Measurements from ENCODE around the gene ZNF8.
"Not testable (repeated sequence)": the region's sequence is repeated elsewhere in the genome, so short reads cannot be mapped to it uniquely, and the experiment has no call there.

ZNF8 gene

GRCh38 chr19:58278541-58279041 lies at the start of gene ZNF8:
ZNF8 (plus strand) TSS chr19:58278955; CDS start chr19:58279082, 127 bp downstream.
- peaks cover 3% of the 10 kb centered on the region for H3K36me3 ChIP-seq (ENCODE audit: insufficient read depth, low read length)
- H3K79me2 ChIP-seq (ENCODE audit: control insufficient read depth, insufficient read depth, low read length, unreplicated experiment) = peaks cover 42% of the 10 kb centered on the region
- no peaks in the 10 kb centered on the region for H3K27me3 ChIP-seq (ENCODE audit: insufficient read depth, low read length)
- peak within 1 kb of the TSS; percentile 89 for H2AFZ ChIP-seq (ENCODE audit: low read length, unreplicated experiment)
- no peaks in the 10 kb centered on the region for H3K4me1 ChIP-seq (ENCODE audit: control insufficient read depth, insufficient read depth, low read length, unreplicated experiment)
- peak within 1 kb of the TSS; percentile 86 for H3K27ac ChIP-seq (ENCODE audit: low read depth, low read length)
- peak within 1 kb of the TSS; percentile 96 for H3K4me3 ChIP-seq (ENCODE audit: low read depth, low read length)

- H3K79me2 ChIP-seq (ENCODE audit: control insufficient read depth, insufficient read depth, low read length, unreplicated experiment) = peaks cover 12% of the 10 kb centered on the region
These were observed 49.5 kb upstream of the ZNF8 start for GRCh38 chr19:58229255-58229639.

DNA sequence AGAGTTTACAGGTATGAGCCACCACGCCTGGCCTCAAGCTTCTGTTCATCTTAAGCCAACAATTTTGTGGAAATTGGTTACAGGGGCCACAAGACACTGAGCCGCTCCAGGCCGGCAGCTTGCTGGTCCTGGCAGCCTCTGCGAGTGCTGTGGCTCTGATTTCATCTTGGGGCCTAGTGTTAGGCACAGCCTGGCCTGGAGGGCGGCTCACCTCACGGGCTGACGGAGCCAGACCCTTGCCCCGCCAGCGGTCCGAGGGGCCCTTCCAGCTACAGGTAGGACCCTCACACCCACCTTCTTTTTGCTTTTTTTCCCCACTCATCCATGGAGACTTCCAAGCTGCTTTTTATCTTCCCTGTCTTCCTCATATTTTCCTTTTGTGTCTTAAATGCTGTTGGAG lies 41.4 kb upstream of the ZNF8 start:
- Histone ChIP-seq H3K79me2 (ENCODE audit: control insufficient read depth, insufficient read depth, low read length, unreplicated experiment) (no peaks in the 10 kb centered on the region), H3K27ac (ENCODE audit: low read depth, low read length) (no peak overlapping the region), H3K4me1 (ENCODE audit: control insufficient read depth, insufficient read depth, low read length, unreplicated experiment) (no peaks in the 10 kb centered on the region), H3K27me3 (ENCODE audit: insufficient read depth, low read length) (no peaks in the 10 kb centered on the region), H3K36me3 (ENCODE audit: insufficient read depth, low read length) (peaks cover 45% of the 10 kb centered on the region), H3K4me3 (ENCODE audit: low read depth, low read length) (no peak overlapping the region), H2AFZ (ENCODE audit: low read length, unreplicated experiment) (no peak overlapping the region)

More at GRCh38 chr19:58229255-58229639, 49.5 kb upstream of the ZNF8 start:
- H3K4me3 ChIP-seq (ENCODE audit: low read depth, low read length) = peak overlapping the region; percentile 79
- H3K27ac ChIP-seq (ENCODE audit: low read depth, low read length) = peak overlapping the region; percentile 58; the same call in 1 of the 2 replicates
- H3K27me3 ChIP-seq (ENCODE audit: insufficient read depth, low read length) = no peaks in the 10 kb centered on the region
- peaks cover 21% of the 10 kb centered on the region for H3K36me3 ChIP-seq (ENCODE audit: insufficient read depth, low read length)
- H2AFZ ChIP-seq (ENCODE audit: low read length, unreplicated experiment) = no peak overlapping the region
- peaks cover 5% of the 10 kb centered on the region for H3K4me1 ChIP-seq (ENCODE audit: control insufficient read depth, insufficient read depth, low read length, unreplicated experiment)

GRCh38 chr19:58243351-58243750 lies 35.4 kb upstream of the ZNF8 start:
- no peak overlapping the region for H2AFZ ChIP-seq (ENCODE audit: low read length, unreplicated experiment)
- H3K4me1 ChIP-seq (ENCODE audit: control insufficient read depth, insufficient read depth, low read length, unreplicated experiment) = no peaks in the 10 kb centered on the region
- no peak overlapping the region for H3K4me3 ChIP-seq (ENCODE audit: low read depth, low read length)
- peaks cover 45% of the 10 kb centered on the region for H3K36me3 ChIP-seq (ENCODE audit: insufficient read depth, low read length)
- H3K27me3 ChIP-seq (ENCODE audit: insufficient read depth, low read length) = no peaks in the 10 kb centered on the region
- H3K79me2 ChIP-seq (ENCODE audit: control insufficient read depth, insufficient read depth, low read length, unreplicated experiment) = no peaks in the 10 kb centered on the region
- H3K27ac ChIP-seq (ENCODE audit: low read depth, low read length) = no peak overlapping the region

DNA sequence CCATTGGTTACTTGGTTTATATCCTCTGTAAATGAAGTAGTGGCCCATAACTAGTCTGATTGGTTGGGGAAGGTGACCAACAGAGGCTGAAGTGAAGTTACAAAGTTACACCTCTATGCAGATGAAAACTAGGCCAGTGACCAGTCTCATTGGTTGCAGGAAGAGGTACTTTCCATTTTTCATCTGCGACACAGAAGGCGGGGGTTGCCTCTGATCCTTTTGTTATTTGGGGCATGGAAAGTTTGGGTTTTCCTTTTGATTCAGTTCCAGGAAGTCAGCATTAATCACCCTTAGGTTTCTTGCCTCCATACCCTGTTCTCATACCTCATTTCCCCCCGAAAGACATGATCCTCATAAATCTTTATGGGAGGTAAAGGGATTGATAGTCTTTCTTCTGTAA lies 29.9 kb upstream of the ZNF8 start:
- H3K27ac ChIP-seq (ENCODE audit: low read depth, low read length) = no peak overlapping the region
- no peak overlapping the region for H2AFZ ChIP-seq (ENCODE audit: low read length, unreplicated experiment)
- no peak overlapping the region for H3K4me3 ChIP-seq (ENCODE audit: low read depth, low read length)
- no peaks in the 10 kb centered on the region for H3K79me2 ChIP-seq (ENCODE audit: control insufficient read depth, insufficient read depth, low read length, unreplicated experiment)
- no peaks in the 10 kb centered on the region for H3K4me1 ChIP-seq (ENCODE audit: control insufficient read depth, insufficient read depth, low read length, unreplicated experiment)
- peaks cover 80% of the 10 kb centered on the region for H3K36me3 ChIP-seq (ENCODE audit: insufficient read depth, low read length)
- H3K27me3 ChIP-seq (ENCODE audit: insufficient read depth, low read length) = no peaks in the 10 kb centered on the region

- no peaks in the 10 kb centered on the region for H3K27me3 ChIP-seq (ENCODE audit: insufficient read depth, low read length)
- H3K4me3 ChIP-seq (ENCODE audit: low read depth, low read length) = no peak overlapping the region
- no peak overlapping the region for H3K27ac ChIP-seq (ENCODE audit: low read depth, low read length)
- H3K4me1 ChIP-seq (ENCODE audit: control insufficient read depth, insufficient read depth, low read length, unreplicated experiment) = no peaks in the 10 kb centered on the region
- H3K36me3 ChIP-seq (ENCODE audit: insufficient read depth, low read length) = peaks cover 84% of the 10 kb centered on the region
- no peaks in the 10 kb centered on the region for H3K79me2 ChIP-seq (ENCODE audit: control insufficient read depth, insufficient read depth, low read length, unreplicated experiment)
- H2AFZ ChIP-seq (ENCODE audit: low read length, unreplicated experiment) = no peak overlapping the region
These were observed 26.6 kb upstream of the ZNF8 start for GRCh38 chr19:58252102-58252685.

GRCh38 chr19:58258259-58258658 lies 20.5 kb upstream of the ZNF8 start:
- H2AFZ ChIP-seq (ENCODE audit: low read length, unreplicated experiment); H3K79me2 ChIP-seq (ENCODE audit: control insufficient read depth, insufficient read depth, low read length, unreplicated experiment); H3K4me1 ChIP-seq (ENCODE audit: control insufficient read depth, insufficient read depth, low read length, unreplicated experiment); H3K27ac ChIP-seq (ENCODE audit: low read depth, low read length); H3K27me3 ChIP-seq (ENCODE audit: insufficient read depth, low read length); H3K4me3 ChIP-seq (ENCODE audit: low read depth, low read length): not testable (repeated sequence)
- peaks cover 83% of the 10 kb centered on the region for H3K36me3 ChIP-seq (ENCODE audit: insufficient read depth, low read length)

DNA sequence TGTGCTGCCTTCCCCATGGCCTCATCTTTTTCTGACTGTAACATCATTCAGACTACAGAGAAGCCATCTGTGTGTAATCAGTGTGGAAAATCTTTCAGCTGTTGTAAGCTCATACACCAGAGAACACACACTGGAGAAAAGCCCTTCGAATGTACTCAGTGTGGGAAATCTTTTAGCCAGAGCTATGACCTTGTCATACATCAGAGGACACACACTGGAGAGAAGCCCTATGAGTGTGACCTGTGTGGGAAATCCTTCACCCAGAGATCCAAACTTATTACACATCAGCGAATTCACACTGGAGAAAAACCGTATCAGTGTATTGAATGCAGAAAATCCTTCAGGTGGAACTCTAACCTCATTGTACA lies 17.2 kb upstream of the ZNF8 start:
- peaks cover 72% of the 10 kb centered on the region for H3K36me3 ChIP-seq (ENCODE audit: insufficient read depth, low read length)

GRCh38 chr19:58261968-58262921 lies 16.5 kb upstream of the ZNF8 start:
- no peak overlapping the region for H3K27ac ChIP-seq (ENCODE audit: low read depth, low read length)
- peaks cover 72% of the 10 kb centered on the region for H3K36me3 ChIP-seq (ENCODE audit: insufficient read depth, low read length)
- no peak overlapping the region for H3K4me3 ChIP-seq (ENCODE audit: low read depth, low read length)
- H2AFZ ChIP-seq (ENCODE audit: low read length, unreplicated experiment) = no peak overlapping the region
- H3K4me1 ChIP-seq (ENCODE audit: control insufficient read depth, insufficient read depth, low read length, unreplicated experiment) = no peaks in the 10 kb centered on the region
- H3K27me3 ChIP-seq (ENCODE audit: insufficient read depth, low read length) = no peaks in the 10 kb centered on the region
- no peaks in the 10 kb centered on the region for H3K79me2 ChIP-seq (ENCODE audit: control insufficient read depth, insufficient read depth, low read length, unreplicated experiment)

More for the DNA sequence above, 17.2 kb upstream of the ZNF8 start:
- H3K79me2 ChIP-seq (ENCODE audit: control insufficient read depth, insufficient read depth, low read length, unreplicated experiment) = no peaks in the 10 kb centered on the region
- H2AFZ ChIP-seq (ENCODE audit: low read length, unreplicated experiment) = no peak overlapping the region
- H3K4me1 ChIP-seq (ENCODE audit: control insufficient read depth, insufficient read depth, low read length, unreplicated experiment) = no peaks in the 10 kb centered on the region
- H3K4me3 ChIP-seq (ENCODE audit: low read depth, low read length) = no peak overlapping the region
- no peaks in the 10 kb centered on the region for H3K27me3 ChIP-seq (ENCODE audit: insufficient read depth, low read length)
- H3K27ac ChIP-seq (ENCODE audit: low read depth, low read length) = no peak overlapping the region

- Histone ChIP-seq H3K27me3 (ENCODE audit: insufficient read depth, low read length) (no peaks in the 10 kb centered on the region), H3K4me3 (ENCODE audit: low read depth, low read length) (no peak overlapping the region), H3K4me1 (ENCODE audit: control insufficient read depth, insufficient read depth, low read length, unreplicated experiment) (no peaks in the 10 kb centered on the region), H3K27ac (ENCODE audit: low read depth, low read length) (no peak overlapping the region), H3K79me2 (ENCODE audit: control insufficient read depth, insufficient read depth, low read length, unreplicated experiment) (no peaks in the 10 kb centered on the region), H2AFZ (ENCODE audit: low read length, unreplicated experiment) (no peak overlapping the region), H3K36me3 (ENCODE audit: insufficient read depth, low read length) (peaks cover 65% of the 10 kb centered on the region)
These were observed 15.8 kb upstream of the ZNF8 start for GRCh38 chr19:58262922-58263296.

Data from ACC112 (cell line).